Adipocyte (in vitro differentiated cells): ENCODE measurements around the gene DDX27.
A peak's percentile ranks its signal among the peaks of the same experiment; 100 is the strongest.
"Not testable (repeated sequence)": the region's sequence is repeated elsewhere in the genome, so short reads cannot be mapped to it uniquely, and the experiment has no call there.

ENCODE experiments used
- DNase-seq: peaks from one replicate; pipeline ENCODE4 v3.0.0-alpha.2; 2015; ENCODE audit warnings: low read depth
- H3K27me3 ChIP-seq: replicated peaks from 2 replicates; pipeline ENCODE4 v1.7.0; 2013; ENCODE audit warnings: mild to moderate bottlenecking, low read length, moderate library complexity; ENCODE audit not compliant: control insufficient read depth, insufficient read depth
- H3K36me3 ChIP-seq: 2 replicates; pipeline ENCODE4 v1.7.0; 2013; ENCODE audit warnings: low read length, mild to moderate bottlenecking, moderate library complexity; ENCODE audit not compliant: control insufficient read depth, insufficient read depth, severe bottlenecking
- H3K4me1 ChIP-seq: 2 replicates; pipeline ENCODE4 v1.7.0; 2013; ENCODE audit warnings: mild to moderate bottlenecking, low read length, moderate library complexity; ENCODE audit not compliant: control insufficient read depth, insufficient read depth
- H3K4me3 ChIP-seq: 2 replicates; pipeline ENCODE4 v1.7.0; 2013; ENCODE audit warnings: mild to moderate bottlenecking, low read length, moderate library complexity
- H3K9ac ChIP-seq: 2 replicates; pipeline ENCODE4 v1.7.0; 2013; ENCODE audit warnings: mild to moderate bottlenecking, low read length, moderate library complexity
- H3K9me3 ChIP-seq: 2 replicates; pipeline ENCODE4 v1.7.0; 2013; ENCODE audit warnings: mild to moderate bottlenecking, low read length, moderate library complexity; ENCODE audit not compliant: control insufficient read depth

Gene DDX27

DNA sequence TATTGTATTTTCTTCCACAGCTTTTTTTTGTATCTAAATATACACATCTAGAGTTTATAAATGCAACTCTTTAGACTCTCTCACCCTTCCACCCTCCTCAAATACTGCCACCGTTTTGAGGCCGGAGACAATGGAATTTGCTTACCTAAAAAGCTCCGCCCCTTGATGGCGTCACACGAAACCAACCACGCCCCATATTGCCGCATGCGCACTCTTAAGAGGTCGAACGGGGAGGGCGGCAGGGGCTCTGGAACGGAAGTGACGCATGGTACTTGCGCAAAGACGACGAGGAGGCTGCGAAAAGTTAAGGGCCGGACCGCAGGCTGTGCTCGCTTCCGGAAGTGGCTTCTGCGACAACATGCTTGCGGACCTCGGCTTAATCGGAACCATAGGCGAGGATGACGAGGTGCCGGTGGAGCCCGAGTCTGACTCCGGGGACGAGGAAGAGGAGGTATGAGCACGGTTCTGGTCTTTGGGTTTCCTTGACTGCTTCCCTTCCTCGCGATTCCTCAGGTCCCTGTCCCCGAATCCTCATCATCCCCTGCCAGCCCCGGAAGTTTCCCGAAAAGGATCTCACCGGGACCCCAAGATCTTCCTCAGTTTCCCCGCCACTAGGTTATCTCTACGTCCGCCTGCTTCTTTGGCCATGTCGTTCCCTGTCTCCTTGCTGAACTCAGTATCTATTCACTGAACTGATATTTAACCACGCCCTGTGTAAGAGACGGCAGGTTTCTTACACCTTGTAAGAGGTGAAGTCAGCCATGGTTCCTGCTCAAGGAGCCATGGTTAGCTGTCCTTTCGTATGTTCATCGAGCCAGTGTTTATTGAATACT lies at the start of gene DDX27:
TSS of gene DDX27 (plus strand) at position 326 of the 833 bp plus-strand sequence. CDS start at position 359, 33 bp downstream.
- Histone ChIP-seq H3K27me3 (no peaks in the 10 kb centered on the region), H3K4me3 (peak within 1 kb of the TSS; percentile 99), H3K36me3 (peaks cover 28% of the 10 kb centered on the region), H3K4me1 (peaks cover 10% of the 10 kb centered on the region), H3K9me3 (no peaks in the 10 kb centered on the region), H3K9ac (peak within 1 kb of the TSS; percentile 95)
- peak; percentile 100 for DNase-seq

DNA sequence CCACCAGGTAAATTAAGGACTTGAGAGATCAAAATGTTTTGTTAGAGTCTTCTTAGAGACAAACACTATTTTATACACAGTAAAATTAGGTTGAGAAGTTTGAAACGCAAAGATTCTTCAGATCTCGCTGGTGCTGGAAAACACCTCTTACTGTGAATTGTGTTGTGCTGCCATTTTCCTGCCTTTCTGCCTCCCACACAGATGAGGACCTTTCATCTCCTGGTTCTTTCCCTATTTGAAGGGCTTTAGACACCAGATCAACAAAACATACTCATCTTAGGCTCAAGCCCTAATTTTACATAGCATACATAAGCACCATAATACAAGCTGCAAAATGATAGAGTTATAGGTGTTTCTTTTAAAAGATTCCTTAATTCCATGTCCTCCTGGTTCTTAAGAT lies 49.7 kb upstream of the DDX27 start:
- Histone ChIP-seq H3K4me1 (peaks cover 35% of the 10 kb centered on the region), H3K4me3 (no peak overlapping the region), H3K27me3 (no peaks in the 10 kb centered on the region), H3K9ac (no peak overlapping the region), H3K36me3 (peaks cover 28% of the 10 kb centered on the region), H3K9me3 (no peaks in the 10 kb centered on the region)
- DNase-seq = no peak

DNA sequence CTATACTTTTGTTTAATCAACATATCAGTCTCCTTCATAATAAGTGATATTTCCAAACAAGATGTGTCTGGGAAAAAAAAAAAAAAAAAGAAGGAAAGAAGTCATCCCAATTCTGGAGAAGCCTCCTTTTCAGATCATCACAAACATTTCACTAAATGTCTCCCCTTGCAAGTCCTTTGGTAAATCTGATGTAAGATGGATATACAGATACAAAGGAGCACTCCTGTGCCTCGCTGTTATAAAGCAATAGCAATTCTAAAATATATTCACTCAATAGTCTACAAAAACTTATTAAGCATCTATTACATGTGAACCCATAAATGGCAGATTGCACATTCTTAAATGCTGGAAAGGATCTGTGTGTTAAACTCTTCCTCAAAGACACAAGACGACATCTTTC lies 48.5 kb upstream of the DDX27 start:
- Histone ChIP-seq H3K4me1 (peaks cover 35% of the 10 kb centered on the region), H3K9ac (no peak overlapping the region), H3K4me3 (no peak overlapping the region), H3K9me3 (no peaks in the 10 kb centered on the region), H3K36me3 (peaks cover 17% of the 10 kb centered on the region), H3K27me3 (no peaks in the 10 kb centered on the region)
- no peak for DNase-seq

- Histone ChIP-seq H3K9me3 (no peaks in the 10 kb centered on the region), H3K9ac (no peak overlapping the region), H3K4me3 (no peak overlapping the region), H3K4me1 (peaks cover 29% of the 10 kb centered on the region), H3K27me3 (no peaks in the 10 kb centered on the region), H3K36me3 (peaks cover 18% of the 10 kb centered on the region)
- DNase-seq = no peak
These were observed 47.3 kb upstream of the DDX27 start for GRCh38 chr20:49171909-49172308.

DNA sequence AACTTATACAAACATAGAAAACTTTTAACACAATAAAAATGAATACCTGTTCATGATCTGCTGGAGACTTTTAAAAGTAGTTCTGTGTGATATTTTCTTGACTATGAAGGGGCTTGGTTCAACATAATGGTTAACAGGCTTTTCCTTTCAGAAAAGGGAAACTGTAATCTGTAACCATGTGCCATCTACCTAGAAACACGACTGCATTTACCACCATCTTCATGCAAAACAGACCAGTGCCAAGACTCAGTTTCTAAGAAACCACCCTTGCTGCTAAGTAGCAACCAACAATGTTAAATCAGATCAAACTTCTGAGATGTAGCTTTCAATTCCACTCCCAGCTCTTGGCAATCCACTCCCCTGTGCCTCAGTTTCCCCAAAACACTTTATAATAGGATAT lies 46.8 kb upstream of the DDX27 start:
- Histone ChIP-seq H3K9me3 (no peaks in the 10 kb centered on the region), H3K9ac (no peak overlapping the region), H3K27me3 (no peaks in the 10 kb centered on the region), H3K4me3 (no peak overlapping the region), H3K4me1 (peaks cover 24% of the 10 kb centered on the region), H3K36me3 (peaks cover 18% of the 10 kb centered on the region)
- DNase-seq = no peak

- no peak overlapping the region for H3K4me3 ChIP-seq
- no peaks in the 10 kb centered on the region for H3K27me3 ChIP-seq
- peaks cover 11% of the 10 kb centered on the region for H3K4me1 ChIP-seq
- no peak for DNase-seq
- H3K9ac ChIP-seq = no peak overlapping the region
- peaks cover 23% of the 10 kb centered on the region for H3K36me3 ChIP-seq
- H3K9me3 ChIP-seq = no peaks in the 10 kb centered on the region
These were observed 45.0 kb upstream of the DDX27 start for GRCh38 chr20:49174183-49174582.

DNA sequence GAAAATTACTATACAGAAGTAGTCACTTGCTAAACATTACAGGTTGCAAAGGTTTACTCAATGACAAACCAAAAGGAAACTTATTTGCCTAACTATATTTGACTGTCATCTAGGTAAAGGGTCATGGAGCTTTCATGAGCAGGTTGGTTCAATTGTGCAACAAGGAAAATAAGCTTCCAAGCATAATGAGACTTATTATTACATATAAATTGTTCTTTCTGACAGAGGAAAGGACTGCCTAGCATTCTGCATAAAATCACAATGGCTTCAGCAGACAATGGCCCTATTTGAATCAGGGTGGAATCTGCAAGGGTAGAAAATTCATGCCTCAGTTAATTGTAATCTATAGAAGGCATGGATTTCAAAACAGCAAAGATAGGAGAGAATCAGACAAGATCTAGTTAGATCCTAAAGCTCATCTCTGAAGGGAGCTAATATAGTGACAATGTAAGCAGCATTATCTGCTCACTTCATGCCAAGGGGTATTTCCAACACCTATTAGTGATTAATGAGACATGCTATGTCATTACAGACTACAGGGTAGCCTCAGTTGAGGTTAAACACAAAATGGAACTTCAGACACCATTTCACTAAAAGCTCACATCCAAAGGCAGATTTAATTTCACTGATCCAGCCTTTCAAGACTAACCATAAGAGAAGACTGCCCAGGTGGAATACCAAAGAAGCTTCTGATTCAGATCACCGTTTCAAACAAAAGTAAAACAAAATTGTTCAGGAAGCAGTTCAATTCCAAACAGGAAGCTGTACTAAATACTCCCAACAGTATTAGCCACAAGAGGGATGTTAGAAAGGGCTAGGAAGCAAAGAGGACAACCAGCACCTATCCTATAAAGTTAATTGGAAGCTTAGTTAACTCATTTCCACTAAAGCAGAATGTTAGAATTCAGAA lies 39.6 kb upstream of the DDX27 start:
- no peaks in the 10 kb centered on the region for H3K9me3 ChIP-seq
- no peak for DNase-seq
- no peaks in the 10 kb centered on the region for H3K27me3 ChIP-seq
- H3K4me1 ChIP-seq = peaks cover 37% of the 10 kb centered on the region
- H3K36me3 ChIP-seq = peaks cover 8% of the 10 kb centered on the region
- H3K4me3 ChIP-seq = no peak overlapping the region
- peak overlapping the region; percentile 12 for H3K9ac ChIP-seq

DNA sequence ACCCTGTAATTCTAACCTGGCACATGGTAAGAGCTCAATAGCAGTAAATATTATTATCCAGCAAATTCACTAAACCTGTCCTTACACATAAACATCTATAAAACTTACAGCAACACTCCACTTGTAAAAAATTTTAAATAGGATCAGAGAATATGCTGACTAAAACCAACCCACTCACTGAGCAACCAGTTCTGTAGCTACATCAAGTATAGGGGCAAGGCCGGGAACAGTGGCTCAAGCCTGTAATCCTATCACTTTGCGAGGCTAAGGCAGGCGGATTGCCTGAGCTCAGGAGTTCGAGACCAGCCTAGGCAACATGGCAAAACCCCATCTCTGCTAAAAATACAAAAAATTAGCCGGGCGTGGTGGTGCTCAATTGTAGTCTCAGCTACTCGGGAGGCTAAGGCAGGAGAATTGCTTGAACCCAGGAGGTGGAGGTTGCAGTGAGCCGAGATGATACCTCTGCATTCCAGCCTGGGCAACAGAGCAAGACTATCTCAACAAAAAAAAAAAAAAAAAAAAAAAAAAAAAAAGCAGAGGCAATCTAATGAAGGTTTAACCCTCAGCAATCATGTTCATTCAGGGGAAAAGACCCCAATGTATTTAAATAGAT lies 37.8 kb upstream of the DDX27 start:
- H3K9ac ChIP-seq = no peak overlapping the region

GRCh38 chr20:49183444-49183843 lies 35.8 kb upstream of the DDX27 start:
- Histone ChIP-seq H3K36me3 (no peaks in the 10 kb centered on the region), H3K27me3 (no peaks in the 10 kb centered on the region), H3K4me3 (no peak overlapping the region), H3K9me3 (no peaks in the 10 kb centered on the region), H3K9ac (no peak overlapping the region), H3K4me1 (peaks cover 58% of the 10 kb centered on the region)
- no peak for DNase-seq

More for the DNA sequence above, 37.8 kb upstream of the DDX27 start:
- Histone ChIP-seq H3K9me3 (no peaks in the 10 kb centered on the region), H3K4me3 (no peak overlapping the region), H3K4me1 (peaks cover 55% of the 10 kb centered on the region), H3K36me3 (peaks cover 5% of the 10 kb centered on the region), H3K27me3 (no peaks in the 10 kb centered on the region)
- DNase-seq = no peak

GRCh38 chr20:49184084-49184501 lies 35.1 kb upstream of the DDX27 start:
- not testable (repeated sequence) for H3K4me3 ChIP-seq, H3K27me3 ChIP-seq, DNase-seq, H3K9me3 ChIP-seq, H3K9ac ChIP-seq, H3K36me3 ChIP-seq
- peaks cover 57% of the 10 kb centered on the region for H3K4me1 ChIP-seq

DNA sequence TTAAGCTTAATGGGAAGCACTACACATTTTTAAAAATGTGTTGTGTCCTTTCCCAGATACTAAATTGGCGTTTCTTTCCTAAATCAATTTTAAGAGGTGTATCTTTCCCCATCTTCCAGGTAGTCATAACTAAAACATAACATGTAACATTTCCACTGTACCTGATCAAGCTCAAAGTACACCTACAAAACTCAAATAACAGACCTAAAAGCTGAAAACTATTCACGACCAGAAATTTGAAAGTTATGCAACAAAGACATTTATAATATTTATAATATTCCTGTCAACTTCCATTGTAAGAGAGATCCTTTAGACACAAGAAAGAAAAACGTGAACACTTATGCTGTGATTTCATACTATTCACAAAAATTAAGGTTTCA lies 34.5 kb upstream of the DDX27 start:
- Histone ChIP-seq H3K36me3 (no peaks in the 10 kb centered on the region), H3K27me3 (no peaks in the 10 kb centered on the region), H3K4me3 (peak overlapping the region; percentile 40), H3K4me1 (peaks cover 51% of the 10 kb centered on the region), H3K9ac (no peak overlapping the region), H3K9me3 (no peaks in the 10 kb centered on the region)
- no peak for DNase-seq
